OCI-M2 (cell line): ENCODE data around the gene TRMT1.

Source experiments
- DNase-seq: peaks from one replicate; lab custom pipeline; 2025; ENCODE audit not compliant: unreplicated experiment; lab: John Stamatoyannopoulos, UW

TRMT1 gene

DNA sequence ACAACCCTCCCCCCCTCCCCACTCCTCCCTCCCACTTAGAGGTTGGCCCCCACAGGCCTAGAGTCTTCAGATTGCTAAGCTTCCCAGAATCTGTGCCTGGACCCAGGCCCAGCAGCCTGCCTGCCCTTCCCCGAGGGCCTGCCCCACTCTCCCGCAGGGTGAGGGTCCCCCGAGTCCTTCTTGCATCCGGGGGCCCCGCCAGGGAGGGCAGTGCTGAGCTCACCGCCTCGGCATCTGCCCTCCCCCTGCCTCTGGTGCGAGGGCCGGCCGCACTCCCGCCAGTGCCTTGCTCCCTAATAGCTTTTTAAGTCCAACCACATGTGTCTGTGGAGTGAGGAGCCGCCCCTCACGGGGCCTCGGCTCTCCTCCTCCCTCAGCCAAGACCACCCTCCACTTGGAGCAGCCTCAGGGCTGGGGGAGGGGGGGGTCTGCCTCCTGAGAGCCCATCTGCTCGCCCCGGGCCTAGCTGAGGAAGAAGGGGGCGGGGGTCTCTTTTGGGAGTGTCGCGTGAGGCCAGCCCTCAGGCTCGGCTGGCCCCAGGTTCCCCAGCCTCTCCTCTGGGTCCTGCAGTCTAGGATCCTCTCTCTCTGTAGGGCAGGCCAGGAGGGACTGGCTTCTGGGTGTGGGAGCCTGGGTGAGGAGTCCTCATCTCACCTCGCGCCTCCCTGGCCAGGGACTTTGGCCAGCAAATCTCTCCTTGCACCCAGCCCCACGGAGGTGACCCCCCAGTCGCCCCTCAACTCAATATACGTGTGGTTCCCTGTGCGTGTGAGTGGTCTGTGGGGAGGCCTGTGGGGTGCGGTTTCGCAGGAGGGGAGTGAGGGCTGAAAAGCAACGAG lies 61.1 kb downstream of the TRMT1 start:
- no peak for DNase-seq
